SKM-1 (cell line): Measurements from ENCODE around the gene RPTOR.
"Not testable (repeated sequence)": the region's sequence is repeated elsewhere in the genome, so short reads cannot be mapped to it uniquely, and the experiment has no call there.

Source experiments
- DNase-seq: peaks from one replicate; lab custom pipeline; 2025; ENCODE audit not compliant: unreplicated experiment; lab: John Stamatoyannopoulos, UW

RPTOR gene

GRCh38 chr17:80758481-80759376 is 214.1 kb downstream of the RPTOR start:
- no peak for DNase-seq

- DNase-seq: no peak
These were observed 214.7 kb downstream of the RPTOR start for GRCh38 chr17:80759377-80759673.

- DNase-seq: peak; percentile 45
These were observed 215.9 kb downstream of the RPTOR start for GRCh38 chr17:80760511-80760911.

- no peak for DNase-seq
These were observed 216.7 kb downstream of the RPTOR start for GRCh38 chr17:80761110-80761871.

GRCh38 chr17:80762076-80762475 is 217.4 kb downstream of the RPTOR start:
- no peak for DNase-seq

- no peak for DNase-seq
These were observed 218.7 kb downstream of the RPTOR start for GRCh38 chr17:80763293-80763867.

- DNase-seq: not testable (repeated sequence)
These were observed 220.0 kb downstream of the RPTOR start for GRCh38 chr17:80764627-80765145.

GRCh38 chr17:80765241-80765961 is 220.8 kb downstream of the RPTOR start:
- DNase-seq: no peak

- DNase-seq: no peak
These were observed 221.7 kb downstream of the RPTOR start for GRCh38 chr17:80766290-80766855.

- no peak for DNase-seq
These were observed 223.8 kb downstream of the RPTOR start for GRCh38 chr17:80768389-80768788.

- DNase-seq: no peak
These were observed 224.3 kb downstream of the RPTOR start for GRCh38 chr17:80768936-80769335.

- DNase-seq: no peak
These were observed 224.9 kb downstream of the RPTOR start for GRCh38 chr17:80769516-80769915.

- no peak for DNase-seq
These were observed 225.4 kb downstream of the RPTOR start for GRCh38 chr17:80769936-80770625.

GRCh38 chr17:80770881-80771611 is 226.4 kb downstream of the RPTOR start:
- DNase-seq: no peak

GRCh38 chr17:80771612-80772005 is 227.0 kb downstream of the RPTOR start:
- no peak for DNase-seq

GRCh38 chr17:80772906-80773242 is 228.2 kb downstream of the RPTOR start:
- no peak for DNase-seq

GRCh38 chr17:80773243-80773991 is 228.8 kb downstream of the RPTOR start:
- DNase-seq: no peak

- no peak for DNase-seq
These were observed 229.5 kb downstream of the RPTOR start for GRCh38 chr17:80774146-80774545.
